Stomach (tissue), 9 donors: ENCODE data around the gene MAST4. TPM values are rescaled to one million over a fixed set of nuclear protein-coding genes. Genes with fewer than 3 reads are reported as not detected.

Source experiments
- DNase-seq, 2 donors: peaks; one replicate each; pipeline versions ENCODE4 v3.0.0 to v3.0.0-alpha.2; 2013 to 2019
- H3K27ac ChIP-seq, 5 donors: fragments of 200-600 bp in 4 of 5; sonication (generic) in 4 of 5; one replicate each; pipeline ENCODE4 v1.5.1; 2013 to 2019; ENCODE audit warnings: mild to moderate bottlenecking in 1 of 5, moderate library complexity in 1 of 5
- H3K27me3 ChIP-seq, 3 donors: fragments of 200-600 bp; sonication (generic); one replicate each; pipeline ENCODE4 v1.5.1; 2017 to 2019; ENCODE audit warnings: mixed run types in 1 of 3
- H3K36me3 ChIP-seq, 4 donors: fragments of 200-600 bp; sonication (generic); 1 replicate in 3 of 4; 2 replicates in 1 of 4; pipeline ENCODE4 v1.5.1; 2016 to 2019
- H3K4me1 ChIP-seq, 4 donors: fragments of 200-600 bp; sonication (generic); one replicate each; pipeline ENCODE4 v1.5.1; 2016 to 2019
- H3K4me3 ChIP-seq, 4 donors: fragments of 200-600 bp; sonication (generic) in 3 of 4; one replicate each; pipeline ENCODE4 v1.5.1; 2016 to 2019; ENCODE audit warnings: mild to moderate bottlenecking in 1 of 4
- H3K9me3 ChIP-seq, 4 donors: fragments of 200-600 bp; sonication (generic); one replicate each; pipeline ENCODE4 v1.5.1; 2016 to 2019
- CTCF ChIP-seq, 7 experiments: fragments of 450-650 bp in 4 of 7; fragments of 200-600 bp in 3 of 7; sonication (generic) in 3 of 7; IDR thresholded peaks; one replicate each; pipeline ENCODE4 v1.5.1; 2016 to 2019; ENCODE audit warnings: antibody characterized with exemption in 7 of 7, control low read depth in 2 of 7, mild to moderate bottlenecking in 1 of 7
- EP300 ChIP-seq: sonication (generic); formaldehyde crosslinking; IDR thresholded peaks from one replicate; pipeline ENCODE4 v1.6.1; 2017; ENCODE audit warnings: antibody characterized with exemption
- POLR2A ChIP-seq, 4 donors: fragments of 450-650 bp; IDR thresholded peaks; one replicate each; pipeline ENCODE4 v1.6.1; 2016; ENCODE audit warnings: antibody characterized with exemption in 4 of 4, control low read depth in 2 of 4, mild to moderate bottlenecking in 1 of 4, moderate library complexity in 1 of 4
- POLR2AphosphoS5 ChIP-seq, 3 donors: sonication (generic); formaldehyde crosslinking; IDR thresholded peaks; one replicate each; pipeline ENCODE4 v1.6.1; 2016; ENCODE audit warnings: antibody characterized with exemption in 3 of 3
- WGBS, 5 donors: extraction: QIAGEN DNeasy Blood & Tissue Kit in 3 of 5; methylation state at CpG; one replicate each; pipeline versions ENCODE4 v1.1.5 to v1.1.7; 2013 to 2018; 5-methylcytosine and 5-hydroxymethylcytosine counted together
- intact Hi-C: fragments of 100-400 bp; cut with DNase I; formaldehyde crosslinking; loops from one replicate; pipeline ENCODE4 v1.15.1; 2023; ENCODE audit warnings: low total_unique reads
- polyA plus RNA-seq, 3 donors: library from polyadenylated mRNA; stranded (reverse); fragments of 200-250 nt; gene quantifications; one replicate each; pipeline ENCODE4 v1.2.3, GENCODE V29; 2013
- total RNA-seq, 5 donors: library from RNA; depleted of rRNA; stranded (reverse); fragments of >200 nt; gene quantifications; one replicate each; pipeline versions ENCODE4 v1.1.0 to v1.2.3, GENCODE V29; 2014 to 2016
- donor health status: healthy with polysubstance abuse.
- donor health status: Bipolar disorder and iron deficiency.
- donor health status: healthy.

Gene MAST4
- total and polyA plus RNA-seq, 8 donors, result 1.5 to 52.5 (median 32.1) TPM

- Histone ChIP-seq H3K9me3 (no peaks in the 10 kb centered on the region), H3K4me3 (peak overlapping the region; percentile 22 to 40 (median 34)), H3K27me3 (no peaks in the 10 kb centered on the region), H3K4me1 (peaks cover 22 to 72% (median 39%) of the 10 kb centered on the region in 4 donors), H3K27ac (peak overlapping the region; percentile 30 to 82 (median 80)), H3K36me3 (no peaks in the 10 kb centered on the region)
- TF ChIP-seq POLR2AphosphoS5 (IDR thresholded peaks at IDR 0.05) (peak in 2 of 3 donors; percentile 72 to 77), EP300 (no peak)
- intact Hi-C loops, result no loop called here
- 10 to 22% (median 15%) methylated on average over 3 of the region's 3 CpGs for WGBS, 5 donors
- peak; percentile 53 to 56 for DNase-seq
These were observed 418.8 kb downstream of the MAST4 start for GRCh38 chr5:67014957-67015400.

- DNase-seq, result peak in 1 of 2 donors; percentile 54
- Histone ChIP-seq H3K27me3 (no peaks in the 10 kb centered on the region), H3K27ac (peak overlapping the region; percentile 38 to 82 (median 80)), H3K36me3 (no peaks in the 10 kb centered on the region), H3K9me3 (no peaks in the 10 kb centered on the region), H3K4me3 (peak overlapping the region; percentile 22 to 40 (median 34)), H3K4me1 (peaks cover 21 to 65% (median 37%) of the 10 kb centered on the region in 4 donors)
- WGBS, 5 donors, result 7 to 17% (median 15%) methylated on average over 8 of the region's 8 CpGs
- no peak for TF ChIP-seq POLR2AphosphoS5 (IDR thresholded peaks at IDR 0.05)
- no peak for TF ChIP-seq POLR2A (IDR thresholded peaks at IDR 0.05)
- no peak for TF ChIP-seq CTCF (IDR thresholded peaks at IDR 0.05)
- no peak for TF ChIP-seq EP300
- intact Hi-C loops, result no loop called here
These were observed 419.5 kb downstream of the MAST4 start for GRCh38 chr5:67015541-67016191.

GRCh38 chr5:67019065-67019845, 423.1 kb downstream of the MAST4 start:
- no peak for TF ChIP-seq CTCF (IDR thresholded peaks at IDR 0.05)
- TF ChIP-seq POLR2AphosphoS5 (IDR thresholded peaks at IDR 0.05), result no peak
- TF ChIP-seq POLR2A (IDR thresholded peaks at IDR 0.05), result no peak
- no peak for TF ChIP-seq EP300
- H3K9me3 ChIP-seq, result no peaks in the 10 kb centered on the region
- no peaks in the 10 kb centered on the region for H3K27me3 ChIP-seq
- no peak overlapping the region for H3K4me3 ChIP-seq
- 89 to 98% (median 95%) methylated on average over 7 of the region's 7 CpGs for WGBS, 5 donors
- intact Hi-C loops, result no loop called here
- no peak for DNase-seq
- no peak overlapping the region for H3K27ac ChIP-seq
- H3K36me3 ChIP-seq, result no peaks in the 10 kb centered on the region
- H3K4me1 ChIP-seq, result peaks cover 8 to 45% (median 19%) of the 10 kb centered on the region in 4 donors

- H3K27ac ChIP-seq, result no peak overlapping the region
- 92 to 97% (median 93%) methylated on average over 3 of the region's 3 CpGs for WGBS, 5 donors
- no peak for DNase-seq
- H3K27me3 ChIP-seq, result no peaks in the 10 kb centered on the region
- TF ChIP-seq CTCF (IDR thresholded peaks at IDR 0.05) (no peak), EP300 (no peak), POLR2AphosphoS5 (IDR thresholded peaks at IDR 0.05) (no peak), POLR2A (IDR thresholded peaks at IDR 0.05) (no peak)
- peaks cover 0 to 36% (median 10%) of the 10 kb centered on the region in 4 donors for H3K4me1 ChIP-seq
- no peaks in the 10 kb centered on the region for H3K36me3 ChIP-seq
- intact Hi-C loops, result no loop called here
- no peaks in the 10 kb centered on the region for H3K9me3 ChIP-seq
- H3K4me3 ChIP-seq, result no peak overlapping the region
These were observed 424.0 kb downstream of the MAST4 start for GRCh38 chr5:67020096-67020615.
